Left ventricle myocardium inferior (tissue), 1 donor: ENCODE data around the gene SLC1A7. TPM values are rescaled to one million over a fixed set of nuclear protein-coding genes. Genes with fewer than 3 reads are reported as not detected.

Experiments
- DNase-seq: peaks from one replicate; pipeline ENCODE4 v3.0.0-alpha.2; 2020
- H3K27ac ChIP-seq: fragments of 200-600 bp; replicated peaks from 2 replicates; pipeline ENCODE4 v1.8.0; 2021
- H3K27me3 ChIP-seq: fragments of 200-600 bp; 2 replicates; pipeline ENCODE4 v1.8.0; 2021; ENCODE audit warnings: low read depth
- H3K36me3 ChIP-seq: fragments of 200-600 bp; 2 replicates; pipeline ENCODE4 v1.8.0; 2021
- H3K4me1 ChIP-seq: fragments of 200-600 bp; 2 replicates; pipeline ENCODE4 v1.8.0; 2021
- H3K4me3 ChIP-seq: fragments of 200-600 bp; 2 replicates; pipeline ENCODE4 v1.8.0; 2021; ENCODE audit warnings: mild to moderate bottlenecking, moderate library complexity
- H3K9me3 ChIP-seq: fragments of 200-600 bp; replicated peaks from 2 replicates; pipeline ENCODE4 v1.8.0; 2021
- CTCF ChIP-seq: fragments of 200-600 bp; IDR thresholded peaks from 2 replicates; pipeline ENCODE4 v1.8.0; 2021; ENCODE audit warnings: antibody characterized with exemption, mild to moderate bottlenecking, borderline replicate concordance
- intact Hi-C: fragments of 100-400 bp; cut with micrococcal nuclease; formaldehyde crosslinking; loops from one replicate; pipeline ENCODE4 v1.11.0; 2022
- total RNA-seq: library from RNA; stranded (reverse); fragmentation: NEBNext Ultra II Directional; extraction: Animal tissue kit (Norgen Biotek cat#: 25700); gene quantifications from one replicate; pipeline ENCODE4 v1.2.1, GENCODE V29; 2021
- donor health status: DM: no; HTN: yes; CAD: no; lungs with severe emphysema.

SLC1A7 gene
- total RNA-seq, 1 donor from 2014 or later = 0.44 TPM

- H3K4me3 ChIP-seq = no peak overlapping the region
- H3K27me3 ChIP-seq = no peaks in the 10 kb centered on the region
- H3K27ac ChIP-seq = no peak overlapping the region
- no peaks in the 10 kb centered on the region for H3K9me3 ChIP-seq
- DNase-seq = no peak
- TF ChIP-seq CTCF = no peak
- H3K4me1 ChIP-seq = no peaks in the 10 kb centered on the region
- intact Hi-C loops = no loop called here
- H3K36me3 ChIP-seq = no peaks in the 10 kb centered on the region
Observed at GRCh38 chr1:53080041-53080440, 62.4 kb downstream of the SLC1A7 start.

- no peak for TF ChIP-seq CTCF
- no peak overlapping the region for H3K27ac ChIP-seq
- H3K27me3 ChIP-seq = no peaks in the 10 kb centered on the region
Observed at GRCh38 chr1:53079251-53079650, 63.2 kb downstream of the SLC1A7 start.

GRCh38 chr1:53078333-53079101 is 63.9 kb downstream of the SLC1A7 start:
- no peak overlapping the region for H3K4me3 ChIP-seq
- H3K27ac ChIP-seq = no peak overlapping the region
- H3K27me3 ChIP-seq = no peaks in the 10 kb centered on the region
- intact Hi-C loops = no loop called here
- no peak for TF ChIP-seq CTCF
- H3K36me3 ChIP-seq = no peaks in the 10 kb centered on the region
- H3K9me3 ChIP-seq = no peaks in the 10 kb centered on the region
- H3K4me1 ChIP-seq = peaks cover 9% of the 10 kb centered on the region
- peak; percentile 12 for DNase-seq

More at GRCh38 chr1:53079251-53079650, 63.2 kb downstream of the SLC1A7 start:
- intact Hi-C loops = no loop called here
- Histone ChIP-seq H3K9me3 (no peaks in the 10 kb centered on the region), H3K36me3 (no peaks in the 10 kb centered on the region), H3K4me1 (peaks cover 2% of the 10 kb centered on the region), H3K4me3 (no peak overlapping the region)
- no peak for DNase-seq

GRCh38 chr1:53077599-53077965 is 64.9 kb downstream of the SLC1A7 start:
- H3K27me3 ChIP-seq = no peaks in the 10 kb centered on the region
- no peak overlapping the region for H3K27ac ChIP-seq
- peaks cover 9% of the 10 kb centered on the region for H3K4me1 ChIP-seq
- intact Hi-C loops = no loop called here
- DNase-seq = peak; percentile 7
- no peak overlapping the region for H3K4me3 ChIP-seq
- H3K36me3 ChIP-seq = no peaks in the 10 kb centered on the region
- no peaks in the 10 kb centered on the region for H3K9me3 ChIP-seq
- no peak for TF ChIP-seq CTCF

- peak; percentile 16 for DNase-seq
- TF ChIP-seq CTCF = no peak
- Histone ChIP-seq H3K4me3 (no peak overlapping the region), H3K27ac (no peak overlapping the region), H3K4me1 (peaks cover 9% of the 10 kb centered on the region), H3K27me3 (no peaks in the 10 kb centered on the region), H3K9me3 (no peaks in the 10 kb centered on the region), H3K36me3 (no peaks in the 10 kb centered on the region)
- intact Hi-C loops = no loop called here
Observed at GRCh38 chr1:53076721-53077598, 65.5 kb downstream of the SLC1A7 start.
